GM19025 (cell line): ENCODE measurements around the gene ARSG.
"Not testable (repeated sequence)": the region's sequence is repeated elsewhere in the genome, so short reads cannot be mapped to it uniquely, and the experiment has no call there.

ENCODE experiments used
- ATAC-seq: cut with Tn5 transposase; IDR thresholded peaks from one replicate; pipeline ENCODE4 v1.9.1; 2021; ENCODE audit warnings: mild to moderate bottlenecking, low read depth, moderate library complexity; ENCODE audit not compliant: unreplicated experiment

Gene ARSG

DNA sequence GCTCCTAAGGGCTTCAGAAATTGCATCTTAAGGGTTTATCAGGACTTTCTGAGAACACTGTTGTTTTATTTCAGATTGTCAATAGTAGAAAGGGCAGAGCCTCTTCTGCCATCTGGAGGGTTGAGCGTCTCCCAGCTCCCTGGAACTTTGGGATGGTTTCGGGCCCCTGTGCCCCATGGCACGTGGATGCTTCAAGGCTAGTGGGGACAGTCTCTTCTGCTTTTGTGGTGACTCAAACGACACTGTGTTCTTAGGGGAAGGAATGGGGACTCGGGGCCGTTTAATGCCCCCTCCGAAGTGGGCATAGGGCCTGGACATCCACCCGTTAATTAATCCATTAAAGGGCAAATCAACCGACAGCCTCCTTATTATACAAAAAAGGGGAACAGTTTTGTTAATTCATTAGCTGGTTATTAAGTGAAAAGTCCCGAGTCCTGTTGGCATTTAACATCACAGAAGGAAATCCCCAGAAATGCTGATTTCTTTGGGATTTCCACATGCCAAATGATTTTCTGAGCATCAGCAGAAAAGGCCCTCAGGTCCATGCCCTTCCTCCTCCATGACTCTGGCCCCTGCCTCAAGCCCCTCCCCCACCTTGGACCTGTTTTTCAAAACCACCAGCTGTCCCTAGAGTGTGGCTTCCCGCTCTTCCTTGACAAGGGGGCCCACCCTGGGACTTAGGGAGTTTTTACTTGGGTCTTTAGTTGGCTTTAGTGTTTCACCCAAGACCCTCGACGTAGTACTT, 68.7 kb downstream of the ARSG start:
- ATAC-seq: no peak

DNA sequence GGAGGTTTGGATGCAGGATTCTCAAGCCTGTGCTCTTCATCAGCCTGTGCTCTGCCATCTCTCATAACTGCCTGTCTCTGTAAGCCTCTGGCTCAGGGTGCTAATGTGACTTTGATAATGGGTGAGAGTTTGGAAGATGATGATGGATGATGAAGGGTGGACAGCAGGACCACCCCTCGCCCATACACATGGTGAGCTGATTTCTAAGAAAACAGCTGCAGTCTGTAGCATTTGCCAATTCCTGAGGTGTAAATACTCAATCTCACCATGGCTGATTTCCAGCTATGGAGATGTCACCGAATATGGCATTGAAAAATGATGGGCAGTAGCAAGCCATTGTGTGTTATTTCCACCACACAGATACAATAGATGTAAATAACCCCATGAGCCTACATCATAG, 74.2 kb downstream of the ARSG start:
- ATAC-seq: no peak

DNA sequence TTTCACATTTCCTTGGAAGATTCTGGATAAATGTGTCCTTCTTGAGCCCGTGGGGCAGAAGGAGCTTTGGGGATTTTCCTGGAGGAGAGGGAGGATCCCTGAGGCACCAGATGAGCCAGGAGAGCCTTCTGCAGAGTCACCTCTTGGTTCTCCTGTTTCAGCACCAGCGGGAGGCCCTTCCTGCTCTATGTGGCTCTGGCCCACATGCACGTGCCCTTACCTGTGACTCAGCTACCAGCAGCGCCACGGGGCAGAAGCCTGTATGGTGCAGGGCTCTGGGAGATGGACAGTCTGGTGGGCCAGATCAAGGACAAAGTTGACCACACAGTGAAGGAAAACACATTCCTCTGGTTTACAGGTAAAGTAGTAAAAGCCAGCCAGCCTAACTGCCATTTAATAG, 77.1 kb downstream of the ARSG start:
- no peak for ATAC-seq

DNA sequence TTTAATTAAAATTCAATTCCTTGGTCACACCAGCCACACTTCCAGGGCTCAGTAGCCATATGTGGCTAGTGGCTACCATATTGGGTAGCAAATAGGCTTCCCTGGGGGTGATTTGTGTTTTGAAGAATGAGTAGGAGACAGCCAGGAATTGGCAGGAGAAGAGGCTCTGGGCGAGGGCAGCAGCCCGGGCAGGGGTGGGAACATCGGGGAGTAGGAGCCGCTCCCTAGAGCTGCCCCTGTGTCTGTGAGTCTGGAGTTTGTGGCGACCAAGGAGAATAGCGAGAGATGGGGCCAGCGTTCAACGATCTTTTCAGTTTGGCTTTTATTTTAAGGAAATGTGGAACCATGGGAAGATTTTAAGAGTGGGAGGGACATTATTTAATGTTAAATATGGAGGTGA, 84.3 kb downstream of the ARSG start:
- no peak for ATAC-seq

DNA sequence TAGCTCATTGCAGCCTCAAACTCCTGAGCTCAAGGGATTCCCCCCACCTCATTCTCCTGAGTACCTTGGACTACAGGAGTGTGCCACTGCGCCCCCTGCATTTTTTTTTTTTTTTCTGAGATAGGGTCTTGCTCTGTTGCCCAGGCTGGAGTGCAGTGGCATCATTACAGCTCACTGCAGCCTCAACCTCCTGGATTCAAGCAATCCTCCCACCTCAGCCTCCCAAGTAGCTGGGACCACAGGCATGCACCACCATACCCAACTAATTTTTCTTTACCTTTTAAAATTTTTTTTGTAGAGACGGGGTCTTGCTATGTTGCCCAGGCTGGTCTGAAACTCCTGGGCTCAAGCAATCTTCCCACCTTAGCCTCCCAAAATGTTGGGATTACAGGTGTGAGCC, 84.9 kb downstream of the ARSG start:
- ATAC-seq: not testable (repeated sequence)

DNA sequence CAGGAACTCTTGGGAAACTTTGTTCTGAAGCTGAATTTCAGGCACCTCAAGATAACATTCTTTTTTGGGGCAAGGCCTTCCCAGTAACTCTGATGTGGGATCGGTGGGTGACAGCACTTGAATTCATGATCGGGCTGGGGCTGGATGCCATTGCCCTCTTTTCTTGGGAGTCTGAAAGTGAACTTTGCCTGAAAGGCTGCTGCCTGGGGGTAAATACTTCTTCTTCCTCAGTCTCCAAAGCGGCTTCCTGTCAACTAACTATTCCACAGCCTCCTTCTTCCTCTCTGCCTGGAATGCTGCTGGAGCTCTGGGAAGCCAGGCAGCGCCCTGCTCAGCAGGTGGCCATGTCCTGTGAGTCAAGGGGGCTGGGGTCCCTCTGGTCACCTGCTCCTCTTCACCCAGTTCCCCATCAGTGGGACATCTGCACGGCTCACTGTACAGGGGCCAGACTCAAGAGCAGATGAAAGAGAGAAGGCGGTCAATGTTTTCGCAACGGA, 86.5 kb downstream of the ARSG start:
- ATAC-seq: no peak

DNA sequence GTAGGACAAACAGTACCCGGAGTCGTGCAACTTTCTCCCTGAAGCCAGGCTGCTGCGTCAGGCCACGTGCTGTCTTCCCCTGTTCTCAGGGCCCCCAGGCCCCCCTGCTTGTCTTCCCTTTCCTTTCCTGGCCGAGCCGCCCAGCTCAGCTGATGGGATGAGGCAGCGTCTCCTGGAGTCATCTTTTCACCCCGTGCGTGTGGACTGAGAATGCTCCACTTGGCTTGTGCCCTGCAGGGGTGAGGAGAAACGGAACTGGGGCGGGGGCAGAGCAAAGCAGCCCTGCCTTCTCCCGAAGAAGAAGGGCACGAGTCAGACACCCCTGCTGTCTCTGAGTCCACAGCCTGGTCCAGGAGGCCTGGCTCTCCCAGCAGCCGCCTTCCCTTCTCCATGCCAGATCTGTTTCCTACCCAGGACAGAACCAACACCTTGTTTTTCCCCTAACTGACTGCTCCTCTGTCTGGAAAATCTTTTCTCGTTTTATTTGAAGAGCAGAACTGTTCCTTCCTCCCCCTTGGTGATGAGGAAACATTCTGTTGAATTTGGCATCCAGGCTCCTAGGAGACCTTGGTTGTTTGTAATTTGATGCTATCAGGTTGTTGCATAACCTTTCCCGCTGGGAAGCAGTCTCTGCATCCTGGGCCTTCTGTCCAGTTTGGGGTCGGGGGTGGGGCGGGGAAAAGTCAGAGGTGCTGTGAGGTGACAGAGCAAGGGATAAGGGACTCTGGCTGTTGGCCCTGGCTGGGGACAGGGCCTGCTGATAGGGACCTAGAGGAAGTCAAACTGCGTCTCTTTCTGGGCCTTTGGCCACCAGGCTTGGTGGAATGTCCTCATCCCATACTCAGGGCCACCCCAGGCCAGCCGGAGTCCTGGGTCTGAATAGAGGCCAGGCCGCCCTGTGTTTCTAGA, 87.2 kb downstream of the ARSG start:
- ATAC-seq: no peak

DNA sequence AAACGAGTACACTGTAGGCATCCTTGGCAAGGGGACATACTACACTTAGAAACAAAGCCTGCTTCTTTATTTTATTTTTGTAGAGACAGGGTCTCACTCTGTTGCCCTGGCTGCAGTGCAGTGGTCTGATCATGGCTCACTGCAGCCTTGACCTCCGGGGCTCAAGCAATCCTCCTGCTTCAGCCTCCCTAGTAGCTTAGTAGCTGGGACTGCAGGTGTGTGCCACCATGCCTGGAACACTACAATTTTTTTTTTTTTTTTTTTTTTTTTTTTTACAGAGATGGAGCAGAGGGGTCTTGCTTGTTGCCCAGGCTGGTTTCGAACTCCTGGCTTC, 87.8 kb downstream of the ARSG start:
- ATAC-seq: no peak

DNA sequence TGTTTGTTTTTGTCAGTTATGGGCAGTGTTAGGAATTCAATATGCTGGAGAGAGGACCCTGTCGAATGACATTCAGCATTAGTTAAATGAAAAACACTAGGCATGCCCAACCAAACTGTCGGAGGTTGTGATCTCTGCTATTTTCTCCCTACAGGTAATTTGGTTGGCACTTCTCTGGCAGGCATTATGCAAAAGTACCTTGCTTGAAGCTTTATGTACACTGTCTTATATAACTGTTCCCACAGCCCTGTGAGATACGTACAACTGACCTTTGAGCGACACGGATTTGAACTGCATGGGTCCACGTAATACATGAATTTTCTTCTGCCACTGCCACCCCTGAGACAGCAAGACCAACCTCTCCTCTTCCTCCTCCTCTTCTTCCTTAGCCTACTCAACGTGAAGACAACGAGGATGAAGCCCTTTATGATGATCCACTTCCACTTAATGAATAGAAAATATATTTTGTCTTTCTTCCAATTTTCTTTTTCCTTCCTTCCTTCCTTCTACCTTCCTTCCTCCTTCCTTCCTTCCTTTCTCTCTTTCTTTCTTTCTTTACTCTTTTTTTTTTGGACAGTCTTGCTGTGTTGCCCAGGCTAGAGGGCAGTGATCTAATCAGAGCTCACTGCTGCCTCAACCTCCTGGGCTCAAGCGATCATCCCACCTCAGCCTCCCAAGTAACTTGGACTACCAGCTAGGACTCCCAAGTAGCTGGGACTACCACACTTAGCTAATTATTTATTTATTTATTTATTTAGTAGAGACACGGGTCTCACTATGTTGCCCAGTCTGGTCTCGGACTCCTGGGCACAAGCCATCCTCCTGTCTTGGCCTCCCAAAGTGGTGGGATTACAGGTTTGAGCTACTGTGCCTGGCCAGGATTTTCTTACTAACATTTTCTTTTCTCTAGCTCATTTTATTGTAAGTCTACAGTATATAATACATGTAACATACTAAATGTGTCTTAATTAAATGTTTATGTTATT, 88.7 kb downstream of the ARSG start:
- ATAC-seq: no peak

DNA sequence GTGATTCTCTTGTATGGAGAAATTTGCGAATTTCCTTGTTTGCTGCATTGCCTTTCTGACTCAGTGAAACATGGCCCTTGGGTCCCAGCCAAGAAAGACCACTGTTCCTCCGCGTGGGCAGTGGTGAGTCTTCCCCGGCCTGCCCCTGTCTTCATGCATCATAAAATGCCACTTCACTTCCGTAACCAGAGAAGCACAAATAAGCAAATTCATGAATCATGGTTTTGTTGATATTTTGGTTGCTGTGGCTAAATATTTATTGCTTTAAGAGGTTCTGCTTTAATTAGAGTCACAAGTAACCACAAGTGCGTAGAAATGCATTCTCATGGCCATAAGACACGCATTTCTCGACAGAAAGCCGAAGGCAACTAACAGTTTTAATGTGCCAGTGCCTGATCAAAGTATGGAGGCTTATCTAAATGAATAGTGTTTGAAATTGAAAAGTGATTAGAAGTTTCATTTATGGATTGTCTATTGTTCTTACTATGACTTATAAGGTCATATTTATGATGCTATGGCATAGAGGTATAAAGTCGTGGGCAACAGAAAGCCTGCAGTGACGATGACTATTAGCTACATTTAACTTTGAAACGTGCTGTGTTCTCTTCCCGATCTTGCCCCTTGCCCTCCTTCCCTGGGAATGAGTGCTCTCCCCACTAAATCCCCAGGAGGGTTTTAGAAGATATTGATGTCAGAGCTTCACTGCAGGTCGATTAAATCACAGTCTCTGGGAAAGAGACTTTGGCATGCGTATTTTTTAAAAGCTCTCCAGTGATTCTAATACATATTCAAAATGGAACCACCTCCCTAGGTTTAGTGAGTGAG, 90.0 kb downstream of the ARSG start:
- no peak for ATAC-seq

DNA sequence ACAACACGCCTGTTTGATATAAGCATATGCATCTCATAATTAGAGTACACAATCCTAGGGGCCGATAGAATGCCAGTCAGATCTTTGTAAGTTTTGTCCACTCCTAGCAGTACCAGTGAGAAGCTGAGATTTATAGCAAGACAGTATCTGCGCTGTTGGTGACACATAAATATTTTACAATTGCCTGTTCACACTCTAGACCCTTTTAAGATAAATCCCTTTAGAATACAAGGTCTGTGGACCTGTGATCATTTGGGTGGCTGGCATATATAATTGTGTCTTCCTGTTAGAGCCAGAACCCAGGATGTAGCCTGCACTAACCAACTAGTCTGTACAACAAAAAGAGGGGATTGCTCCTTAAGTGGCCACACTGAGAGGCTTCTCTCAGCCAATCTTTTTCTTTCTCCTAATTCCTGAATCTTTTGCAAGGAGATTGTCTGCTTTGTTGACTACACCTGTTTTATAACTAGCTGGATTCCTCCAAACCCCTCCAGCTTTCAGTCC, 91.3 kb downstream of the ARSG start:
- ATAC-seq: no peak

DNA sequence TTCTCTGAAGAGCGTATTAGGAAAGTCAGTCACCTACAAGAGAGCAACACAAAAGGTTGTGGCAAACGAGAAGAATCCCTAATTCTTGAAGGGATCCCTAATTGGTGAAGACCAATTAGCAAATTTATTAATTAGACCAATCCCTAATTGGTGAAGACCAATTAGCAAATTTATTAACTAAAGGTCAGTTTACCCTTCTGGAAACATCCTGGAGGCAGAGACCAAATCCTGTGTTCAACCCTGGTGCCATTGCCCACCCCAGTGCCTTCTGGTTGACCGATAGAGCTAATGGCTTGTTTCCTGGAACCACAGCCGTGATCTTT, 91.8 kb downstream of the ARSG start:
- ATAC-seq: no peak

DNA sequence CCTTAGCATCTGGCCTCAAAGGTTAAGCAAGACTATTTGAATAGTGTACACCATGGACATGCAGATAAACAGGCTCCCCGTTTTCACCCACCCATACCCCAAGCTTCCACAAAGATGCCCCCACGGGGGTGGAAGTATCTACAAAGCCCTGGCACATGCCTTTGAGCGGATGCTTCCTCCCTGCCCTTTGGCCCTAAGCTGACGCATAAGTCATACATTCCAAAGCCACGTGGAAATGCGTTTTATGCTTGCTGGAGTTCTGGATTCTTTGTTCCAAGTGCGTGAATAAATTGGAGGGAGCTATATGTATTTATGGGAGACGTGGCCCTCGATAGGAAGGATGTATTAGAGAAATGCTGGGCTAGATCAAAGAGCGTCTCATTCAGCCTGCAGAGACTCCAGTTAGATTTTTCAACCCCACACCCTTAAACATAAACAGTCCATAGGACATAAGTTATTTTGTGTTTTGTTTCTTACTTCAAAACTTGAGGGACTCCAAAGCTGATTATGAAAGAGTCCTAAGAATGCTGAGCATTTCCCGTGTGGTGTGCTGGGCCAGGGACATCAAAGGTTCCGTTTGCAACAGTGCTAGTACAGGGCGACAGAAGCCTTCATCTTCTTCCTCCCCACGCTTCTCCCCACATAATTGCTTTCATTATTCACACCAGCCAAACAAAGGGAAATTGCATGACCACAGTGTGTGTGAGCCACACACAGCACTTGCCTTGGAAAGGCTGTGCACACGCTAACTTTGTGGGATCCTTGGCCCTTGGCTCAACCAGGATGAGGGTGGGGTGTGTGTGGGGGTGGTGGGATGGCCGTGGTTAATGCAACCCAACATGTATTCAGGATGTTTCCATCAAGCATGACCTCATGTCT, 92.4 kb downstream of the ARSG start:
- no peak for ATAC-seq

DNA sequence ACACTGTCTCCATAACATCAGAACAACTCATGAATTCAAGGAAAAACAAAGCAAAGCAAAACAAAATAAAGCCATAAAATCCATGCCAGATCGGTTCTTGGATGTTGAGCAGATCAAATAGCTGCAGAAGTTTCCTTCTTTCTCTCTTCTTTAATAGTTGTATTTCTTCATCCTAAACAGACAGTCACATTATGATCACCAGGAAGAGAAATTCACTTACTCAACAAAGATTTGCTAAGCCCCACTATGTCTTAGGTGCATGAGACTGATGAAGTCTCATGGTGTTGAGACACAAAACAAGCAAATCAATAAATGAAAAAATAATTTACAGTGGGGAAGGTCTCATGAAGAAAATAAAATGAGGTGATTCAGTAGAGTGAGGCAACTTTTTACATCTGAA, 93.2 kb downstream of the ARSG start:
- ATAC-seq: no peak

DNA sequence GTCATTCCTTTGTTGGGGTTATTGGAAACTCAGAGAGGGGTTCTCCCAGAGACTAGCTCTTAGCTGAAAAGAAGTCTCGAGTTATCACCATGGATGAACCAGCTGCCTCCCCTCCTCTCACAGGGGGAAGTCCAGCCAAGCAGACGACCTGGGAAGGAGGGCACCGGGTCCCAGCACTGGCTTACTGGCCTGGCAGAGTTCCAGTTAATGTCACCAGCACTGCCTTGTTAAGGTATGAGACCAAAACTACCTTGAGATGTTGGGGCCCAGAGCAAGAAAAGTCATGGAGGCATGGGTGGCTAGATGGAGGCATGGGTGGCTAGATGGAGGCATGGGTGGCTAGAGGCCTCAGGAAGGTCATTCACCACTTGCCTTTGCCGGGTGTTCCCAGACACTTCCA, 93.6 kb downstream of the ARSG start:
- no peak for ATAC-seq

DNA sequence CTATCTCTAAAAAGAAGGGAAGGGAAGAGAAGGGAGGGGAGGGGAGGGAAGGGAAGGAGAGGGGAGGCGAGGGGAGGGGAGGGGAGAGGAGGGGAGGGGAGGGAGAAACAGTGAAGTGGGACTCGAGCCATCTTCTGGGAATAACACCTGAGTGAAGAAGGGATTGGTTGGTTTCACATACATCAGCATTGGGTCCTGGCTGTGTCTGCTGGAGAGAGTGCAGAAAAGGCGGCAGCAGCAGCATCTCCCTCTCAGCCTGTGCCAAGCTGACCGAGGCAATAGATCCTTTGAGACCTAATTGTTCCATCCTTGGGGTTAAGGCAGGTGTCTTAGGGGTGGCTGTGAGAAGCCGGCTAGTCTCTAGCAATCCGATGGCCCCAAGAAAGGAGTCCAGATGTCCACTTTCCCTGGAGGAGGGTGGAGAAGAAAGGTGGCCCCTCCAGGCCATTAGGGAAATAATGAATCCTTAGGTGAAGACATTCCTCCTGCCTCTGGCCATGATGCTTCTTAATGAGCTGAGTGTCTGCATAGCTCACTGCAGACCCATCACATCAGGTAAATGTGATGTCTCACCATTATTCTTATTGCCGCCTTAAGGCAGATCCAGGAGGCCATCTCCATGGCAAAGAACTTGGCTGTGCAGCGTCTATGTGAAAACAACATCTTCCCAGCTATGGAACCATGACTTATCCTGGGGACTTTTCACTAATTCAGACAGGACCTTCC, 94.4 kb downstream of the ARSG start:
- no peak for ATAC-seq

DNA sequence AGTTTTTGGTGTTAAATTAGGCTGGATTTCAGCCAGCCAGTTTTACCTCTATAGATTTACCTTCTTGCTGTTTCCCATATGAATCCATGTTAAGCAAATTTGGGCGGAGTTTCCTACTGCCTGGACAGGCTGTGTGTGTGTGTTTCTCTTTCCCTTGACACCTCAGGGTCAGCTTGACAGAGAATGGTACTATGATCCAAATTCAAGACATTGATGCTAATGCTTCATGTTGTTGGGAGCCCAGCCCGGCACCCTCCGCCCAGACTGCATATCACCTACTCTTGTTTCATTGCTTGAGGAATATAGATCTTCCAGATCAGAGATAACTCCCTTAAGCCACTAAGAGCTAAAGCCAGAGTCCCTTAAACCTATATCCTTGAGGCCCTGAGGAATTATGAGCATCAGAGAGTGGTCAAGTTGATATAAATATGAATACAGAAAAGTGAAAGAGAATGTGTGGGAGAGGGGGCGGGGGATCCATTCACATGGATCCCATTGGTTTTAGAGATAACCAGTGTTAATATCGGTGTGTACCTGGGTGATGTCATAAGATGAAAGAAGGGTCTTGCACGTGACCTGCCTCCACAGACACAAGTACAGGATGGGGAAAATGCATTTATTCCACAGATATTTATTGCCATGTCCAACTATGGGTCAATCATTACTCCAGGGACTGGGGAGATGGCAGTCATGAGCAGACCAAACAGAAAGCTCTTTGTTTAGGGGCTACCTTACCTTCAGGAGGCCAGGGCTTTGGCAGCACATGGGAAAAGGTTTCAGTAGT, 96.3 kb downstream of the ARSG start:
- no peak for ATAC-seq
